DOHH2 (cell line): ENCODE measurements around the gene USP6.
"Not testable (repeated sequence)": the region's sequence is repeated elsewhere in the genome, so short reads cannot be mapped to it uniquely, and the experiment has no call there.

Experiments
- H3F3A ChIP-seq: fragments of 200-600 bp; sonication (generic), shearing (Covaris generic); 2 replicates; pipeline ENCODE4 v1.6.0; 2016; ENCODE audit warnings: antibody characterized with exemption, mild to moderate bottlenecking; ENCODE audit not compliant: control insufficient read depth, insufficient read depth
- H3K27ac ChIP-seq: fragments of 200-600 bp; sonication (generic); 2 replicates; pipeline ENCODE4 v1.5.1; 2014; ENCODE audit warnings: low read depth, mild to moderate bottlenecking, low read length, moderate library complexity
- H3K27me3 ChIP-seq: fragments of 200-600 bp; sonication (generic); 2 replicates; pipeline ENCODE4 v1.6.1; 2014; ENCODE audit warnings: mild to moderate bottlenecking, low read length, mixed read lengths; ENCODE audit not compliant: control insufficient read depth
- H3K36me3 ChIP-seq: fragments of 200-600 bp; sonication (generic); 2 replicates; pipeline ENCODE4 v1.6.1; 2014; ENCODE audit warnings: mild to moderate bottlenecking, low read length, moderate library complexity, mixed read lengths; ENCODE audit not compliant: control insufficient read depth
- H3K4me1 ChIP-seq: fragments of 200-600 bp; sonication (generic); 2 replicates; pipeline ENCODE4 v1.6.1; 2014; ENCODE audit warnings: mild to moderate bottlenecking, low read length, mixed read lengths; ENCODE audit not compliant: control insufficient read depth
- H3K4me2 ChIP-seq: fragments of 200-600 bp; sonication (generic); 2 replicates; pipeline ENCODE4 v1.6.0; 2014; ENCODE audit warnings: mild to moderate bottlenecking, low read length, moderate library complexity
- H3K4me3 ChIP-seq: fragments of 200-600 bp; sonication (generic); 2 replicates; pipeline ENCODE4 v1.5.1; 2014; ENCODE audit warnings: mild to moderate bottlenecking, low read length, mixed read lengths
- H3K79me2 ChIP-seq: fragments of 200-600 bp; sonication (generic); 2 replicates; pipeline ENCODE4 v1.6.1; 2014; ENCODE audit warnings: mild to moderate bottlenecking, low read length, mixed read lengths; ENCODE audit not compliant: control insufficient read depth
- H3K9me2 ChIP-seq: fragments of 200-600 bp; sonication (generic); replicated peaks from 2 replicates; pipeline ENCODE4 v1.6.1; 2014; ENCODE audit warnings: mild to moderate bottlenecking, low read length, mixed read lengths; ENCODE audit not compliant: control insufficient read depth
- H3K9me3 ChIP-seq: fragments of 200-600 bp; sonication (generic); 2 replicates; pipeline ENCODE4 v1.6.1; 2014; ENCODE audit warnings: antibody characterized with exemption, low read length, mixed read lengths; ENCODE audit not compliant: control insufficient read depth, insufficient read depth
- H4K20me1 ChIP-seq: fragments of 200-600 bp; sonication (generic); 2 replicates; pipeline ENCODE4 v1.6.0; 2014; ENCODE audit warnings: low read depth, mild to moderate bottlenecking, antibody characterized with exemption, low read length, moderate library complexity; ENCODE audit not compliant: control insufficient read depth, insufficient read depth
- EZH2phosphoT487 ChIP-seq: fragments of 200-600 bp; sonication (generic); IDR thresholded peaks from 2 replicates; pipeline ENCODE4 v1.6.1; 2017; ENCODE audit warnings: borderline replicate concordance, mild to moderate bottlenecking, antibody characterized with exemption, low read length, moderate library complexity, mixed read lengths
- TF ChIP-seq, protein P1 (sequence below): fragments of 200-600 bp; sonication (generic); IDR thresholded peaks from one replicate; pipeline ENCODE4 v1.5.1; 2014; ENCODE audit warnings: antibody characterized with exemption, mild to moderate bottlenecking, low read depth, low read length; ENCODE audit not compliant: poor library complexity, severe bottlenecking

Gene USP6

DNA sequence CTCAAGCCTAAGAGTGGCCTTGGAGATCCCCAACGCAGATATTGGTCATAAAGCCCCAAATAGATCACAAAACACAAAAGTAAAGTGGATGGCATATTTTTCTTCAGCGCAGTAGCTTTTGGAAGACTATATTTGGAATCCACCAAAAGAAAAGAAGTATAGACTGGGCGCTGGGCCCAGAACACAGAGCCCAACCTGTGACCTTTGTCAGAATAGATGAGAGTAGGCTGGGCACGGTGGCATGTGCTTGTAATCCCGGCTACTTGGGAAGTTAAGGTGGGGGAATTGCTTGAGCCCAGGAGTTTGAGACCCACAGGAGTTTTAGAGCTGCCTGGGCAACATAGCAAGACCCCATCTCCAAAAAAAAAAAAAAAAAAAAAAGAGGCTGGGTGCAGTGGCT lies 104.2 kb downstream of the USP6 start:
- Histone ChIP-seq H3K4me1 (peaks cover 51% of the 10 kb centered on the region), H3F3A (peaks cover 35% of the 10 kb centered on the region), H3K27ac (peak overlapping the region; percentile 13; the same call in 1 of the 2 replicates), H3K4me2 (no peak overlapping the region), H4K20me1 (no peaks in the 10 kb centered on the region), H3K9me2 (no peaks in the 10 kb centered on the region), H3K36me3 (peaks cover 3% of the 10 kb centered on the region; the same call in 1 of the 2 replicates), H3K79me2 (no peaks in the 10 kb centered on the region), H3K27me3 (no peaks in the 10 kb centered on the region), H3K4me3 (no peak overlapping the region), H3K9me3 (no peaks in the 10 kb centered on the region)
- TF ChIP-seq, protein P1, sequence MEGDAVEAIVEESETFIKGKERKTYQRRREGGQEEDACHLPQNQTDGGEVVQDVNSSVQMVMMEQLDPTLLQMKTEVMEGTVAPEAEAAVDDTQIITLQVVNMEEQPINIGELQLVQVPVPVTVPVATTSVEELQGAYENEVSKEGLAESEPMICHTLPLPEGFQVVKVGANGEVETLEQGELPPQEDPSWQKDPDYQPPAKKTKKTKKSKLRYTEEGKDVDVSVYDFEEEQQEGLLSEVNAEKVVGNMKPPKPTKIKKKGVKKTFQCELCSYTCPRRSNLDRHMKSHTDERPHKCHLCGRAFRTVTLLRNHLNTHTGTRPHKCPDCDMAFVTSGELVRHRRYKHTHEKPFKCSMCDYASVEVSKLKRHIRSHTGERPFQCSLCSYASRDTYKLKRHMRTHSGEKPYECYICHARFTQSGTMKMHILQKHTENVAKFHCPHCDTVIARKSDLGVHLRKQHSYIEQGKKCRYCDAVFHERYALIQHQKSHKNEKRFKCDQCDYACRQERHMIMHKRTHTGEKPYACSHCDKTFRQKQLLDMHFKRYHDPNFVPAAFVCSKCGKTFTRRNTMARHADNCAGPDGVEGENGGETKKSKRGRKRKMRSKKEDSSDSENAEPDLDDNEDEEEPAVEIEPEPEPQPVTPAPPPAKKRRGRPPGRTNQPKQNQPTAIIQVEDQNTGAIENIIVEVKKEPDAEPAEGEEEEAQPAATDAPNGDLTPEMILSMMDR = no peak
- no peak for TF ChIP-seq EZH2phosphoT487

DNA sequence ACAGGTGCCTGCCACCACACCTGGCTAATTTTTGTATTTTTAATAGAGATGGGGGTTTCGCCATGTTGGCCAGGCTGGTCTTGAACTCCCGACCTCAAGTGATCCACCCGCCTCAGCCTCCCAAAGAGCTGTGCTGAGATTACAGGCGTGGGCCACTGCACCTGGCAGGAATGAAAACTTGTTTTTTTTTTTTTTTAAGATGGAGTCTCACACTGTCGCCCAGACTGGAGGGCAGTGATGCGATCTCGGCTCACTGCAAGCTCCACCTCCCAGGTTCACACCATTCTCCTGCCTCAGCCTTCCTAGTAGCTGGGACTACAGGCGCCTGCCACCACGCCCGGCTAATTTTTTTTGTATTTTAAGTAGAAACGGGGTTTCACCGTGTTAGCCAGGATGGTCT lies 106.1 kb downstream of the USP6 start:
- not testable (repeated sequence) for H3K36me3 ChIP-seq, H4K20me1 ChIP-seq, H3K79me2 ChIP-seq, H3K9me2 ChIP-seq, H3K27me3 ChIP-seq, H3K9me3 ChIP-seq
- Histone ChIP-seq H3F3A (peaks cover 44% of the 10 kb centered on the region), H3K4me1 (peaks cover 68% of the 10 kb centered on the region), H3K27ac (peak overlapping the region; percentile 87), H3K4me3 (peak overlapping the region; percentile 48), H3K4me2 (peak overlapping the region; percentile 60)
